Muscle of leg (tissue), 11 donors: ENCODE data around the gene PLEKHM3. TPM values are rescaled to one million over a fixed set of nuclear protein-coding genes. Genes with fewer than 3 reads are reported as not detected.
"Not testable (repeated sequence)": the region's sequence is repeated elsewhere in the genome, so short reads cannot be mapped to it uniquely, and the experiment has no call there.

Source experiments
- DNase-seq: peaks from one replicate; pipeline ENCODE4 v3.0.0; 2013
- H3K27ac ChIP-seq: one replicate; pipeline ENCODE4 v1.5.1; 2013; ENCODE audit warnings: mild to moderate bottlenecking, low read length, control low read depth
- H3K27me3 ChIP-seq: one replicate; pipeline ENCODE4 v1.6.1; 2013; ENCODE audit warnings: low read length; ENCODE audit not compliant: control insufficient read depth, insufficient read depth
- H3K36me3 ChIP-seq: one replicate; pipeline ENCODE4 v1.6.1; 2013; ENCODE audit warnings: low read length; ENCODE audit not compliant: control insufficient read depth, insufficient read depth
- H3K4me1 ChIP-seq: one replicate; pipeline ENCODE4 v1.6.1; 2013; ENCODE audit warnings: low read length; ENCODE audit not compliant: control insufficient read depth, insufficient read depth
- H3K4me3 ChIP-seq: one replicate; pipeline ENCODE4 v1.5.1; 2013; ENCODE audit warnings: low read length, control low read depth
- H3K9me3 ChIP-seq: replicated peaks from 2 replicates; pipeline ENCODE4 v1.6.1; 2013; ENCODE audit warnings: low read depth, low read length; ENCODE audit not compliant: control insufficient read depth
- WGBS: methylation state at CpG from one replicate; pipeline ENCODE4 v1.1.5; 2013; ENCODE audit warnings: missing lambda C conversion rate; ENCODE audit not compliant: insufficient coverage; 5-methylcytosine and 5-hydroxymethylcytosine counted together
- polyA plus RNA-seq, 8 donors: library from polyadenylated mRNA; unstranded; fragments of 120-200 nt; gene quantifications; one replicate each; pipeline versions ENCODE4 v1.2.1 to v1.2.3, GENCODE V29; 2013; ENCODE audit warnings: inconsistent platforms in 1 of 8, low replicate concordance in 1 of 8; ENCODE audit not compliant: insufficient read length in 8 of 8, insufficient read depth in 1 of 8
- total RNA-seq: library from RNA; stranded (reverse); fragments of 120-200 nt; gene quantifications from one replicate; pipeline ENCODE4 v1.2.4, GENCODE V29; 2013

Gene PLEKHM3
- total and polyA plus RNA-seq, 9 donors = 6.2 to 9.5 (median 7.4) TPM

- no peaks in the 10 kb centered on the region for H3K9me3 ChIP-seq
- H3K4me3 ChIP-seq = no peak overlapping the region
- DNase-seq = no peak
- no peaks in the 10 kb centered on the region for H3K4me1 ChIP-seq
- H3K27me3 ChIP-seq = no peaks in the 10 kb centered on the region
- WGBS = no CpG with 5 or more reads among the region's 1 CpG
- no peaks in the 10 kb centered on the region for H3K36me3 ChIP-seq
- H3K27ac ChIP-seq = no peak overlapping the region
Observed at GRCh38 chr2:207911215-207911614, 114.1 kb downstream of the PLEKHM3 start.

GRCh38 chr2:207906495-207906894 is 118.8 kb downstream of the PLEKHM3 start:
- DNase-seq, H3K27me3 ChIP-seq, H3K9me3 ChIP-seq, H3K4me3 ChIP-seq, H3K4me1 ChIP-seq, H3K27ac ChIP-seq, H3K36me3 ChIP-seq: not testable (repeated sequence)
- 86% methylated on average over 1 of the region's 5 CpGs for WGBS

GRCh38 chr2:207905546-207905945 is 119.8 kb downstream of the PLEKHM3 start:
- no peaks in the 10 kb centered on the region for H3K4me1 ChIP-seq
- no CpG with 5 or more reads among the region's 1 CpG for WGBS
- DNase-seq = no peak
- H3K9me3 ChIP-seq = no peaks in the 10 kb centered on the region
- no peak overlapping the region for H3K4me3 ChIP-seq
- H3K27ac ChIP-seq = no peak overlapping the region
- no peaks in the 10 kb centered on the region for H3K36me3 ChIP-seq
- H3K27me3 ChIP-seq = no peaks in the 10 kb centered on the region

GRCh38 chr2:207903236-207903635 is 122.1 kb downstream of the PLEKHM3 start:
- no peaks in the 10 kb centered on the region for H3K27me3 ChIP-seq
- WGBS = no CpG with 5 or more reads among the region's 3 CpGs
- H3K36me3 ChIP-seq = peaks cover 2% of the 10 kb centered on the region
- H3K27ac ChIP-seq = no peak overlapping the region
- H3K9me3 ChIP-seq = no peaks in the 10 kb centered on the region
- H3K4me3 ChIP-seq = no peak overlapping the region
- H3K4me1 ChIP-seq = no peaks in the 10 kb centered on the region
- no peak for DNase-seq

- WGBS = 0% methylated on average over 1 of the region's 2 CpGs
Observed at GRCh38 chr2:207902821-207903220, 122.5 kb downstream of the PLEKHM3 start.

GRCh38 chr2:207901829-207902228 is 123.5 kb downstream of the PLEKHM3 start:
- Histone ChIP-seq H3K9me3 (no peaks in the 10 kb centered on the region), H3K4me1 (no peaks in the 10 kb centered on the region), H3K4me3 (no peak overlapping the region), H3K36me3 (peaks cover 2% of the 10 kb centered on the region), H3K27ac (no peak overlapping the region), H3K27me3 (no peaks in the 10 kb centered on the region)
- WGBS = 89% methylated on average over 5 of the region's 9 CpGs
- no peak for DNase-seq

More at GRCh38 chr2:207902821-207903220, 122.5 kb downstream of the PLEKHM3 start:
- DNase-seq = no peak
- Histone ChIP-seq H3K4me1 (no peaks in the 10 kb centered on the region), H3K9me3 (no peaks in the 10 kb centered on the region), H3K27me3 (no peaks in the 10 kb centered on the region), H3K27ac (no peak overlapping the region), H3K36me3 (peaks cover 2% of the 10 kb centered on the region), H3K4me3 (no peak overlapping the region)

GRCh38 chr2:207901401-207901800 is 123.9 kb downstream of the PLEKHM3 start:
- Histone ChIP-seq H3K27me3 (no peaks in the 10 kb centered on the region), H3K36me3 (peaks cover 2% of the 10 kb centered on the region), H3K4me3 (no peak overlapping the region), H3K4me1 (no peaks in the 10 kb centered on the region), H3K27ac (no peak overlapping the region), H3K9me3 (no peaks in the 10 kb centered on the region)
- WGBS = 89% methylated on average over 4 of the region's 4 CpGs
- DNase-seq = no peak

- Histone ChIP-seq H3K4me1 (peaks cover under 1% of the 10 kb centered on the region), H3K27ac (no peak overlapping the region), H3K27me3 (no peaks in the 10 kb centered on the region), H3K4me3 (no peak overlapping the region), H3K9me3 (no peaks in the 10 kb centered on the region), H3K36me3 (peaks cover 2% of the 10 kb centered on the region)
- WGBS = 100% methylated on average over 3 of the region's 8 CpGs
- DNase-seq = no peak
Observed at GRCh38 chr2:207898354-207898695, 127.0 kb downstream of the PLEKHM3 start.

GRCh38 chr2:207897541-207898353 is 127.6 kb downstream of the PLEKHM3 start:
- no peaks in the 10 kb centered on the region for H3K27me3 ChIP-seq
- no peaks in the 10 kb centered on the region for H3K9me3 ChIP-seq
- H3K4me3 ChIP-seq = no peak overlapping the region
- DNase-seq = no peak
- H3K4me1 ChIP-seq = peaks cover 4% of the 10 kb centered on the region
- H3K27ac ChIP-seq = no peak overlapping the region
- 96% methylated on average over 5 of the region's 9 CpGs for WGBS
- H3K36me3 ChIP-seq = peaks cover 2% of the 10 kb centered on the region

GRCh38 chr2:207896525-207897285 is 128.6 kb downstream of the PLEKHM3 start:
- WGBS = 78% methylated on average over 4 of the region's 6 CpGs
- no peak overlapping the region for H3K4me3 ChIP-seq
- DNase-seq = no peak
- H3K4me1 ChIP-seq = peaks cover 7% of the 10 kb centered on the region
- H3K9me3 ChIP-seq = no peaks in the 10 kb centered on the region
- no peaks in the 10 kb centered on the region for H3K27me3 ChIP-seq
- no peak overlapping the region for H3K27ac ChIP-seq
- H3K36me3 ChIP-seq = peaks cover 2% of the 10 kb centered on the region
